Stimulated activated CD4-positive, alpha-beta T cell treated with anti-CD3 and anti-CD28 coated beads, Interleukin-4, amount 100 ng/mL, for 1 hour (primary cell): ENCODE results near the gene MAN2C1.
A peak's percentile ranks its signal among the peaks of the same experiment; 100 is the strongest.
"Not testable (repeated sequence)": the region's sequence is repeated elsewhere in the genome, so short reads cannot be mapped to it uniquely, and the experiment has no call there.

ENCODE experiments used
- DNase-seq: peaks from one replicate; pipeline ENCODE4 v3.0.0-alpha.2; 2020

The MAN2C1 gene

DNA sequence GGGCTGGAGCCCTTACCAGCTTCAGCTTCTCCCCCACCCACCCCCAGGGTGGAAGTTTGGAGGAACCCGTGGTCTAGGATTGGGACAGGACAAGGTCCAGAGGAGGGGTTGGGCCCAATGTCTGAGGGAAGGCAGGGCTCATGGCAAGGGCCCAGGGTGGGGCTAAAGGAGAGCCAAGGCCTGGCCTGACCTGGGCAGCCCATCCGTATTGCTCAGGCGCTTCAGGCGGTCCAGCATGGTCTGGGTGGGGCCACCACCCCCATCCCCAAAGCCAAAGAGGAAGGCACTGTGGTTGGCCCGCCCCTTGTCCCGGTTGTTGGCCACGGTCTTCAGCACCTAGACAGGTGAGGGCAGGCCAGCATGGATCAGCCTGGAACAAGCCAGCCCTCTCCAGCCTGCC lies 7.6 kb downstream of the MAN2C1 start:
- no peak for DNase-seq

DNA sequence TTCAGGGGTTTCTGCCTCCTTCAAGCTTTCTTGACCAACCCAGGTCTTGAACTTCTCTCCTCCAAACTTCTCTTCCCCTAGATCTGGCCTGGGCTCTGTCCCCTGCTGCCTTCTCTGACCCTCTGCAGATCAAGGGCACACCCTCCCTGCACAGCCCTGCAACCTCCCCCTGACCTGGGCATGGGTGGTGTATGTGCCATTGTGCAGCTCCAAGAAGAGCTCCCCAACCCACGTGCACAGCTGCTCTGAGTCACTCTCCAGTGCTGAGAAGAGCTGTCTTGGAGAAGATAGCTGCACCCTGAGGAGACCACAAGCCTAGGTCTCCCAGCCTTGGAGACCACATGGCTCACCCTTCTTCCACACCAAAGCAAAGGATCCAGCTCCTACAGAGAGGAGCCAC lies 8.0 kb downstream of the MAN2C1 start:
- no peak for DNase-seq

DNA sequence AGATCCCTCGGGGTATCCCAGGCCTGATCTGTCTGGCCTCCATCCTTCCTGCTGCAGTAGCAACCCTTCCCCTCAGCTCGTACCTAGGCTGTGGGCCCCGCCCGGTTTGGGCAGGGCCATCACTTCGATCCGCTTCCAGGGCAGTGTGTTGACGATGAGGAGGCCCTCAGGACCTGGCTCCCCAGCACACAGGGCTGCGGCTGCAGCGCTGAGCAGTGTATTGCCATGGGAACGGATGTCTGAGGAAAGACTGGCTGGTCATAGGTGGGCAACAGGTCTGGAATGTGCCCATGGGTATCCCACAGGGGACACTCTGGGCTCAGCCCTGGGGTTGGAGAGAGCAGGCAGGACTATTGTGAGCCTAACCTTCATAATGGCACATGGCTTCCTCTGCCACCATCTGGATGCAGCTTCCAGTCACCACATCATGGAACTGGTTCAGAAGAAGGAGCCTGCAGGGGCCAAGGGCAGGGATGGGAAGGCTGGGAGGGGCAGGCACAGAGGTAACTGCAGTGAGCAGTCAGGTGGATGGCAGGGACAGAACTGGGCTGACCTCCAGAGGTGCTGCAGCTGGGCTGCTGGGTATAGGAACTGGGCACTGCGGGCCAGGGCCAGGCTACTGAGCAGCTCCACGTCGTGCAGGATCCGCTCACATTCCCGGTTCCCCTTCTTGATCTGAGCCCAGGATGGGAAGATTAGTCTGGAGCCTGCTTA lies 8.7 kb downstream of the MAN2C1 start:
- no peak for DNase-seq

DNA sequence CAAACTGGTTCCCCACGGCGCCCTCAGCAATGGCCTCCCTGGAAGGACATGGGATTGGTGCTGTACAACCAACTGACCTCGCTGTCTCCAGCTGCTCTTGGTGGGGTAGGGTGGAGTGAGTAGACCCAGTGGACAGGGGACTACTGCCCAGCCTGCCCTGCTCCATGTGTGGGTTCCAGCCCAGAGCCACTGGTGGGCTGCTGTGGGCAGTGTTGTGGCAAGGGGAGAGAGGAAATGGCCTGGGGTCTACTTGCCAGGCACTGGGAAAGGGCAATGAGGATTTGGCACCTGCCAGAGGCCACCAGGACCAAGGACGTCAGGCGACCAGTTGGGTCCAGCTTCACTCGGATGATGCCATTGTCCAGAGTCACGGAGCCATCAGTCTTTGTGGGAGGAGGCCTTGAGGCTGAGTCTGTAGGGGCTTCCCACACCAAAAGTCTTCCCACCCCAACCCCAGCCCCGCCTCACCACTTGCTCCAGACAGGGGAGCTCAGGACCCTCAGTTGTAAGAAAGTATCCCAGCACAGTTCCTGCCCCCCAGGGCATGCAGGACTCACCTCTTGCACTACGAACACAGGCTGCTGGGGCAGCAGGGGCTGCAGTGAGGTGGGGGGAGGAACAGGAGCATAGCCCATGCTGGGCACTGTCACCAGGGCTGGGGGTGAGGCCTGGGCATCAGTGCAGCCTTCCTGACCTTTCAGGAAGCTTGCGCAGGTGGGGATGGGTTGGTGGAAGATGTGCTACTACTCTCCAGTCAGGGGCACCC lies 9.5 kb downstream of the MAN2C1 start:
- no peak for DNase-seq

DNA sequence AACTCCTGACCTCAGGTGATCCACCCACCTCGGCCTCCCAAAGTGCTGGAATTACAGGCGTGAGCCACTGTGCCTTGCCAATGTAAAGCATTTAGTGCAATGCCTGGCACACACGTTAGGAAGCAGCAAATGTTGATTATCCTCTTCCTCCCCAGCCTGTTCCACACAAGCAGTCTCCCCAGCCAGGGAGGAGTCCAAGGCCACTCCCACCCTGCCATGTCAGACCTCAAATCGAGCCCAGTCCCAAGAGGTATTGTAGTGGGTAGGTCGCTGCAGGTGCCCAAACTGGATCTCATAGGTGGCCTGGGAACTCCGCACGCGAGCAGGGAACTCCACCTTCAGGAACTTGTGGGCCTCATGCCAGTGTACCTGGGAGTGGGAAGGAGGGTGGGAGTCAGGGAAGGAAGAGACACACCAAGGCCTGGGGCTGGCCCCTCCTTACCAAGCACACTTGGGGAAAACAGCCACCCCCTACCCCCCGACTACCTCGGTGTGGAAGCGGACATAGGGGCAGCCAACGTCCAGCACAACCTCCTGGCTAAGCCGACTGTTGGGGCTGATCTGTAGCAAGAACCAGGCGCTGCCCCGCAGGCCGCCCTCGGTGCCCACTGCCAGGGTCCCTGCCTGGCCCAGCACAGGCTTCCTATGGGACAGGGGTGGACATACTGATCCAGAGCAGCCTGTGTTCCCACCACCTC lies 10.3 kb downstream of the MAN2C1 start:
- no peak for DNase-seq

DNA sequence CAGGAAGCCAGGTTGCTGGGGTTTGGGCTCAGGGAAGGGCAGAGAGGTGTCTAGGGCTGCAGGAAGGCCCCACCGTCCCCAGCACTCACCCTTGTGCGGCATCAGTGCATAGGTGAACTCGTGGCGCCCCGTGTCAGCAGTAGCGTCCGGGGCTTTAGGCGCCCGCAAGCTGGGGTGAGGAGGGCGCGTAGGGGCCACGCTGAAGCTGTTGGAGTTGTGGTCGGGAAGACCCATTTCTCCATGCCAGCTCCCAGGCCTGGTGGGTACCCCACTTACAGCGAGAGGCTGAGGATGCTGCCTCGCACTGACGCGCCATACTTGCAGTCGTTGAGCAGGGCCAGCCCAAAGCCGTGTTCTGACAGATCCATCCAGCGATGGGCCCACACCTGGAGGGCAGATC lies 11.9 kb downstream of the MAN2C1 start:
- DNase-seq: no peak

DNA sequence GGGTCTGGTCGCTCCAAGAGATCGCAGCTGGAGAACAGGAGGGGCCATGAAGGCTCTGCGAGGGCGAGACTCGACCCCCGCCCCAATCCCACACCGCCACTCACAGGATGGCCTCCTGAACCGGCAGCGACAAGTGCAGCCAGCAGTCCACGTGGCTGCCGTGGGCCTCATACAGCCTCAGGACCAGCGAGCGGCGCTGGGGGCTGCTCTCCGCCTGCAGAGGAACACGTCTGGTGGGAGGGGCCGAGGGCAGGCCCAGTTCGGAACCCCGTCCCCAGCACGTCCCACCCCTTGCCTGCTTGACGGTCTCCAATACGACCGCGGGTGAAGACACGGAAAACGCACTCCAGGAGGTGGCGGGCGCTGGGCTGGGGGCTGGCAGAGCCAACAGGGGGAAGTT lies 12.4 kb downstream of the MAN2C1 start:
- no peak for DNase-seq

DNA sequence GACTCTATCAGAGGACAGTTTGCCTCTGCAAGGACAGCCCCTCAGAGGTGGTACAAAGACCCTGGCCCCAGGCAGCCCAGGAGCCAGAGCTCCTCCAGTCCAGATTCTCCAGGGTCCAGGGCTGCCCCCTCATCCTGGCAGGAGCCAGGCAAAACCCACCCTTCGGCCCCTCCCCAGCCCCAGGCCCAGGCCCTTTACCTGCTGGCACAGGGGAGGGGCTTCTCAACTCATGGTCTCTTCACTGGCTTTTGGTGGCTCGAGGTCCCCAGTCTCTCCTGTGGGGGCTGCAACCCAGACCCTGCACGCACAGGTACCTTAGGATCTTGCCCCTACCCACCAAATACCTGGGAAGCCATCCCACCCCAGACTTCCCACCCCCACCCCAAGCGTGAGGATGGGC lies 13.0 kb downstream of the MAN2C1 start:
- DNase-seq: no peak

DNA sequence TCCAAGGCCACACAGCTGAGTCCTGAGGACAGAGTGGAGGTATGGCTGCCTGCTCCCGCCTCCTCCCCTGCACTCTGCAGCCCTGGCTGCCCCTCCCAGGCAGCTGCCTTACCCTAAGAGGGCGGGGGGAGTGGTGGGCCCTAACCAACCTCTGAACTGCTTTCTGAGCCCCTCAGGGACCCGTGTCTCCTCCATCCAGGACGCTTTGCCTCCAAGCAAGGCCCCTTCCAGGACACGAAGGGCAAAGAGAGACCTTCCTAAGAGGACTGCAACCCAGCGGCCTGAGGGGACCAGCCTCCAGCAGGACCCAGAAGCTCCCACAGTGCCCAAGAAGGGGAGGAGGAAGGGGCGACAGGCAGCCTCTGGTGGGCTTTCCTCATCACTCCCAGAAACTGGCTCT lies 14.0 kb downstream of the MAN2C1 start:
- DNase-seq: no peak

DNA sequence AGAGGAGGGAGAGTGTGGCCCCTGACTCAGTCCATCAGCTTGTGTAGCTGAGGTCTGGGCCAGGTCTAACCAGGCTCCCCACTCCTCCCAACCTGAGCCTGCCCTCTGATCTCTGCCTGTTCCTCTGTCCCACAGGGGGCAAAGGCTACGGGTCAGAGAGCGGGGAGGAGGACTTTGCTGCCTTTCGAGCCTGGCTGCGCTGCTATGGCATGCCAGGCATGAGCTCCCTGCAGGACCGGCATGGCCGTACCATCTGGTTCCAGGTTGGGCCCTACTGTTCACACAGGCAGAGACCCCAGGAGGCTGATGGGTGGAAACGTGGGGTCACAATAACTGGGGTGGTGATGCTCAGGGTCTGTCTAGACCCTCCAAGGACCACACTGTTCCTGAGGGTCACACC lies 14.8 kb downstream of the MAN2C1 start:
- DNase-seq: no peak

DNA sequence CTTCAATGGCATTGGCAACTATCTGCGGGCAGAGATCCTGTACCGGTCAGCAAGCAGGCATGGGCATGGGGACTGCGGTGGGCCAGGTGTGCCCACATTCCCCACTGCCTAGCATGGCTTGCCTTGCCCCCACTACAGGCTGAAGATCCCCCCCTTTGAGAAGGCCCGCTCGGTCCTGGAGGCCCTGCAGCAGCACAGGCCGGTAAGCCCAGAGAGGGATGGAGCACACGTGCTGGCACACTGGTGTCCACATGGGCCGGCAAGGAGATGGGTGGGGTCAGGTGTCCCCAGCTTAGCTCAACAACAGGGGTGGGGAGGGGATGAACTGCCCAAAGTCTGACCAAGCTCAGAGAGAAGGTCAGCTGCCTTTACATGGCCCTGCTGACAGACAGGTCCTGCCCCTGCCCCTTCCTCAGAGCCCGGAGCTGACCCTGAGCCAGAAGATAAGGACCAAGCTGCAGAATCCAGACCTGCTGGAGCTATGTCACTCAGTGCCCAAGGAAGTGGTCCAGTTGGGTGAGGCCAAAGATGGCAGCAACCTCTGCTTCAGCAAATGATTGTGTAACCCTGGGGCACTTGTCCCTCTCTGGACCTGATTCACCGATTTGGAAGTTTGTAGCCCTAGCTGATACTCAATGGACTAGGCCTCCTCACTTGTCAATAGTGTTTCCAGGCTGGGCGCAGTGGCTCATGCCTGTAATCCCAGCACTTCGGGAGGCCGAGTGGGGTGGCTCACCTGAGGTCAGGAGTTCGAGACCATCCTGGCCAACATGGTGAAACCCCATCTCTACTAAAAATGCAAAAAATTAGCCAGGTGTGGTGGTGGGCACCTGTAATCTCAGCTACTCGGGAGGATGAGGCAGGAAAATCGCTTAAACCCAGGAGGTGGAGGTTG lies 16.0 kb downstream of the MAN2C1 start:
- no peak for DNase-seq

DNA sequence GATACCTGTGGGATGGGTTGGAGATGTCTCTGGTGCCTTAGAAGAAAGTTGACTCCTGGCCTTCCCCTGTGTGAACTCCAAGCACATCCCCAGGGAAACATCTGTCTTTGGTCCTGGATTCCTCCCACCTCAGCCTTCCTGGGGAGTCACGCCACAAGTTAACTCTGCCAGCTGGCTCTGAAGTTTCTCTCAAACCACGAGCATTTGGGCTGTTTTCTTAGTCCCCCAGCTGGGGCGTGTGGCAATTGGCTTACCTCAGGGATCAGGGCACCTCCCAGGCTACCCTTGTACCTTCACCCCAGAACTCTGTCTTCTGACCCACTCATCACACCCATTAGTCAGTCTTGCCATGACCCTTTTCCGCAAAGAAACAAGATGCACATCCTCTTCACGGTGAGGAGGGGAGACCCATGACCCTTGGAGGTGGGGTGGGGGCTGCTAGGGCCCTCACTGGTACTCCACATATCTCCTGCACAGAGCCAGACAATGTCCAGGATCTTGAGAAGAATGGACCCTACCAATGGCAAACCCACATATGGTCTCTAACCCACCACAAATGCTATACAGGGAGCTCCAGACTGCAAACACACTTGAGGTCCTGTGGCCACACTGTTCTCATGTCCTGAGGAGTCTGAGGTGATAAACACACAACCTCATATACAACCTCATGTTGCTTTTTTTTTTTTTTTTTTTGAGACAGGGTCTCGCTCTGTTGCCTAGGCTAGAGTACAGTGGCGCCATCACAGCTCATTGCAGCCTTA lies 17.6 kb downstream of the MAN2C1 start:
- DNase-seq: no peak

DNA sequence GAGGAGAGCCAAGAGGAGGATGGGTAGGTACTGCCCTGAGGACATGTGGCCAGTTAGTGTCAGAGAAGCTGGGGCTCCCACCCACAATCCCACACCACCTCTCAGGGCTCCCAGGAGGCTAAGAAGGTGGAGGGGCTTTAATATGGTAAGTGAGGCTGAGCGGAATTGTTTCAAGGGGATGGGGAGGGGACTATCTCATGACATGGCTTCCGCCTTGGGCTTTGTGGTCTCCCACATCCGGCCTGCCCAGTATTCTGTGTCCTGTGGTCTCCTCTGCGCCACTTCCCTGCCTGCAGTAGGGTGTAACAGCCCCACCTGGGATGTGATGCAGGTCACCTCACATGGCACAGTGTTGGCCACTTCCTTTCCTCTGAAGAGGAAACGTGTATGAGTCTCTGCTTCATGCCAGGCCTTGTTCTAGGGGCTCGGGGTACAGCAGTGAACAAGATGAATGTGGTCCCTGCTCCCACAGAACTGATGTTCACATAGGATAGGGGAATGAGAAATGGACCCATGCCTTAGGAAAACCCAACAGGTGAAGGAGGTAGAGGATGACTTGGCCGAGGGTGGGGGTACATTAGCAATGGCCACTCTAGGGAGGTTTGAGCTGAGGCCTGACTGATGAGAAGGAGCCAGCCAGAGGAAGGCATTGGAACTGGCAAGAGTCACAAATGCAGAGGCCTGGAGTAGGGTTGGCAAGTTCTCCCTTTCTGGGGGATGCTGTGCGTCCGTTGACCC lies 18.4 kb downstream of the MAN2C1 start:
- no peak for DNase-seq

DNA sequence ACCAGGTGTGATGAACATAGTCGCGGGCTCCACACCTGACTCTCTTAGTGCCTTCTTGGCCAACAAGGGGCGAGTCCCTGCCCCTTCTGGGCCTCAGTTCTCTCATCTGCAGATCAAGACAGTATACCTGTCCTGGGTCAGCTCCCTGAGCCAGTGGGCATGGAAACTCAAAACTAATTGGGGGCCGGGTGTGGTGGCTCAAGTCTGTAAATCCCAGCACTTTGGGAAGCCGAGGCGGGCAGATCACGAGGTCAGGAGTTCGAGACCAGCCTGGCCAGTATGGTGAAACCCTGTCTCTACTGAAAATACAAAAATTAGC lies 19.1 kb downstream of the MAN2C1 start:
- DNase-seq: not testable (repeated sequence)

DNA sequence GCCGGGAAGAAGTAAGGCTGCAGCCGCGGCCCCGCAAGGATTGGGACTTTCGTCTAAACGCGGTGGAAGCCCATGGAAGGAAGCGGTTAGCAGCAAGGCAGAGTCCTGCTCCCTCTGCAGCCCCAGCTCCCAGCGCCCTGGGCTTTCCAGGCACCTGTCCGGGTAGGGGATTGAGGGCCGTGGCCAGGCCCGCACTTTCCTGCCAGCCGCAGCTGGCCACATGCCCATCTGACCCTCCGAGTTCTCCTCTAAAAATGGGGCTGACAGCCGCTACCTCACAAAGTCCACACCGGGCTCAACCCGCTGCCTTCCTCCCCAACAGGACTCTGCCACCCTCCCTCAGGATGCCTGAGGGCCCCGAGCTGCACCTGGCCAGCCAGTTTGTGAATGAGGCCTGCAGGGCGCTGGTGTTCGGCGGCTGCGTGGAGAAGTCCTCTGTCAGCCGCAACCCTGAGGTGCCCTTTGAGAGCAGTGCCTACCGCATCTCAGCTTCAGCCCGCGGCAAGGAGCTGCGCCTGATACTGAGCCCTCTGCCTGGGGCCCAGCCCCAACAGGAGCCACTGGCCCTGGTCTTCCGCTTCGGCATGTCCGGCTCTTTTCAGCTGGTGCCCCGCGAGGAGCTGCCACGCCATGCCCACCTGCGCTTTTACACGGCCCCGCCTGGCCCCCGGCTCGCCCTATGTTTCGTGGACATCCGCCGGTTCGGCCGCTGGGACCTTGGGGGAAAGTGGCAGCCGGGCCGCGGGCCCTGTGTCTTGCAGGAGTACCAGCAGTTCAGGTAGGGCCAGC lies 19.7 kb downstream of the MAN2C1 start:
- DNase-seq: no peak

DNA sequence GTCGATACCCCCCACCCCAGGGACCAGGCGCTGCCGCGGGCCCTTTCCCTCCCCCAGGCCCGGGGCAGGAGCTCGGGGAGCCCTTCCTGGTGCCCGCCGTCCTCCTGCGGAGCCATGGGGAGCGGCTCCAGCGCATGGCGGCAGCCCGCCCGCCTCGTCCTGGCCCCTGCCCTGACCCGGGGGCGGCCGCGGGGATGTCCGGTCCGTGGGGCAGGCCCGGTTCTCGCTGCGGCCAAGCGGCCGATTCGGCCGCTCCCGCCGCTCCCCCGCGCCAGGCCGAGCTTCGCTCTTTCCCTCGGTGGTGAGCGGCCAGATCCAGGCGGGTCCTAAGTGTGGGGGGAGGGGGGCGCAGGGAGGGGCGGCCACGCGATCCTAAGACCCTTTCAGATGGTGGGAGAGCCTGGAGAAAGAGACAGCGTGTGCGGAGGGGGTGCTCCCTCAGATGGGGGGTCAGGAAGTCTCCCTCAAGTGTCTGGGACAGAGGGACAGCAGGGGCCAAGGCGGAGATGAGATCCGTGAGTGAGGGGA lies 20.3 kb downstream of the MAN2C1 start:
- no peak for DNase-seq

DNA sequence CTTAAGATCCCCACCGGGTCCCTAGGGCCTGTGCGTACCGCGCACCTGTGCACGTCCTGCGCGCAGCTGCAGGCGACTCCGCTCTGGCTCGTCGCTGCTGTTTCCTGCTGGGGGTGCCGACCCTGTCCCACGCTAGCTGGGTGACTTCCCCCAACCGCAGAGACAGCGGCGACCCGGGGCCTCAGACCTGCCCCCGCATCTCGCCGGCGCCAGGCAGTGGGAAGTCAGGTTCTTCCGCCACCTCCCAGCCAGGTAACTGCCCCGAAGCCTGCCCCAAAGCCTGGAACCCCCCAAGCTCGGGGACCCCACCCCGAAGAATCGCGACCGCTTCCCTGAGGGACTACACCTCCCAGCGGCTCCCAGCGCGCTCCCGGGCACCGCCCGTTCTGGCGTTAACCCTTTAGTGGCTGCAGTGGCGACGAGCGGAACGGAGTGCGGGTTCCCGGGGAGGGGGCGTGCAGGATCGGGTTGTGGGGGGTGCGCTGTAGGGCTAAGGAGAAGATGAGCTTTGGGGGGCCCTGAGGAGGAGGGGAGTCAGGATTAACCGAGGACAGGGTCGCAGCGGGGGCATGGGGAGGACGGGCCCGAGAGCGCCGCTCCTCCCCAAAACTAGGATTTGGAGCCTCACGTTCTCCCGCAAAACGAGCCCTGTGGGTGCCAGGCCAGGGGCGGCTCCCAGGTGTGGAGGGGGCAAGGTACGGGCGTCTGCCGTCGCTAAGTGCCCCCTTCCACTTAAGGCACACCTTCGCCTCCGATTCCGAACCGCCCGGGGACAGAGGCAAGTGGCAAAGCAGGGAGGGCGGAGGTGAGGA lies 21.0 kb downstream of the MAN2C1 start:
- DNase-seq: peak; percentile 56

DNA sequence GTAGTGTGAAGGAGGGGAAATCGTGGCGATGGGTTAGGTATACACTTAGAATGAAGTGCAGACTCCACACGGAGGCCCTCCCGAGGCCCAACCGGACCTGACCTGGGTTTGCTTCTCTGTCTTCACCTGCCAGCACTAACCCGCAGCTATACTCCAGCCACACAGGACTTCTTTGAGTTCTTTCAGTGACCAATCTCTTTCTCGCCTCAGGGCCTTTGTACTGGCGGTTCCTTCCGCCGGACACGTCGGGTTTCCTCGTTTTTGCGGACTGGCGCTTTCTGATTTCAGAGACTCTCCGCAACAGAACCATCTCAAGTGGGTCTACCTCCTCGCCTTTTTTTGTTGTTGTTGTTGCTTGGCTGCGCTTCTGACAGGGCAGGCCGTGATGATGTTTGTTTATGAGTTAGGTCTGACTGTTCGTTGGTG lies 21.6 kb downstream of the MAN2C1 start, which contains the start of gene NEIL1:
Gene NEIL1 (plus strand): TSS at position 244 of the 426 bp plus-strand sequence. CDS start 1,867 bp downstream, outside the sequence.
- DNase-seq: no peak

DNA sequence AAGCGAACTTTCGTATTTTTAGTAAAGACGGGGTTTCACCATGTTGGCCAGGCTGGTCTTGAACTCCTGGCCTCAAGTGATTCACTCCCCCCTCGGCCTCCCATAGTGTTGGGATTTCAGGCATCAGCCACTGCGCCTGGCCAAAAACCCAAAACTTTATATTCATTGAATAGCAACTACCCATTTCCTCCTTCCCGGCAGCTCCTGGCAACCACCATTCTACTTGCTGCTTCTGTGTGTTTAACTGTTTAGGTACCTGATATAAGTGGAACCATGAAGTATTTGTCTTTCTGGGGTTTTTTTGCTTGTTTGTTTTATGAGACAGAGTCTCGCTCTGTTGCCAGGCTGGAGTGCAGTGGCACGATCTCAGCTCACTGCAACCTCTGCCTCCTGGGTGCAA lies 24.5 kb downstream of the MAN2C1 start:
- not testable (repeated sequence) for DNase-seq
